ENCODE measurements around the gene OR6Y1.

The OR6Y1 gene

DNA sequence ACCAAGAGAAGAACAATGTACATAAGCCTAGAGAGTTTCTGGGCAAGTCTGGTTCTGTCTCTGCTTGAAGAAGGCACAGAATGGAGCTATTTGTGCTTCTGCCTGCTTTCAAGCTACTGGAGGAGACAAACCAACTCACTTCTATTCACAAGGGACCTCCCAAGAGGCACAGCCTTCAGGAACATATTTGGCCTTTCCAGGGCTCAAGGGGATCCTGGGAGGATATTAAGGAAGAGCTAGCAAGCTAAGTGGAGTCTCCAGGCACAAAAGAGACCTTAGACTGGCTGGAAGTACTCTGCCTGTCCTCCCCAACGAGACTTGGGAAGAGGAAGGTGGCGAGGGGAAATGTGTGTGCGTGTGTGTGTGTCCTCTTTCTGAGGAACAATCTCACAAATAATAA is at the start of gene OR6Y1:
Gene OR6Y1, minus strand, starts transcription at position 54 of the 400 bp plus-strand sequence. CDS start 6,300 bp downstream, outside the sequence.
- no peak for DNase-seq (ENCODE audit: low spot score)

DNA sequence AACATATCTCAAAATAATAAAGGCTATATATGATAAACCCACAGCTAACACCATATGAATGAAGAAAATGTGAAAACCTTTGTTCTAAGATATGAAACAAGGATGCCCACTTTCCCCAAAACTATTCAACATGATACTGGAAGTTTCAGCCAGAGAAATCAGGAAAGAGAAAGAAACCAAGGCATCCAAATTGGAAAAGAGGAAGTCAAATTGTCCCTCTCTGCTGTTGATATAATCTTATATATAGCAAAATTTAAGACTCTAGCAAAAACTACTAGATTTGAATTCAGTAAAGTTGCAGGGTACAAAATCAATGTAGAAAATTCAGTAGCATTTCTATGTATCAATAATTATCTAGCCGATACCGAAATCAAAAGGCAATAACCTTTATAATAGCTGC is 46.5 kb upstream of the OR6Y1 start:
- DNase-seq (ENCODE audit: low spot score), result no peak

GRCh38 chr1:158586942-158587341 is 32.7 kb upstream of the OR6Y1 start:
- DNase-seq (ENCODE audit: low spot score), result no peak

DNA sequence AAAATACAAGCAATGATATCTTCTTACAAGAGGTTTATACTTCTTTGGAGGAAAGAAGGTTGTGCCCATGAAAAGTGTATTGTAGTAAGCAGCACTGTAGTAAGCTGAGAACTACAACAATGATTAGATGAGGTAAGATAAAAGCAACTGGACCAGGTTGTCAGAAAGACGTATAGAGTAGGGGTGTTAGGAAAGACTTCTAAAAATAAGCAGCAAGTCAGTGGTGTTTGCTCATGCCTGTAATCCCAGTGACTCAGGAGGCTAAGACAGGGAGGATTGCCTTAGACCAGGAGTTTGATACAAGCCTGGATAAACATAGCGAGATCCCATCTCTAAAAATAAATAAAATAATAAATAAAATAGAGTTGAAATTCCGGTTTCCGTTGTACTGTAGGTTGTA is 29.8 kb upstream of the OR6Y1 start:
- DNase-seq (ENCODE audit: low spot score), result no peak

DNA sequence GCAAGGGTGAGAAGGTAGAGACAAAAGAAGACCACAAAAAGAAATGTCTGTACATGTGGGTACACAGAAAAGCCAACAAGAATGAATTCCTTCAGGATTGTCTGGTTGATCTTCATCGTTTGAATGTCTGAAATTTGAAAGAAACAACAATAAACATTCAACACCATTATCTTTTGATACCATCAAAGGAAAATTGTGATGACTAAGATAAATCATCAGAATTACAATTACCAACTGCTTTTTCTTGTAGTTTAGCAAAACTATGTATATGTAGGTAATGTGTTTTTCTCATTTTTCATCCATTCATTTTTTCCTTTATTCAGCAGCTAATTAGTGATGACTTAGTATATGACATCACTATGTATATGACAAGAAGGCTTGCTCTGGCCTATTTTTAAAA is 25.5 kb upstream of the OR6Y1 start, which contains the start of gene OR10X1:
Gene OR10X1, minus strand, starts transcription at position 167 of the 400 bp plus-strand sequence. Its CDS starts 0 bp downstream, at position 167.
- no peak for DNase-seq (ENCODE audit: low spot score)

- no peak for DNase-seq (ENCODE audit: low spot score)
Measured at GRCh38 chr1:158577561-158577960, 23.4 kb upstream of the OR6Y1 start.

DNA sequence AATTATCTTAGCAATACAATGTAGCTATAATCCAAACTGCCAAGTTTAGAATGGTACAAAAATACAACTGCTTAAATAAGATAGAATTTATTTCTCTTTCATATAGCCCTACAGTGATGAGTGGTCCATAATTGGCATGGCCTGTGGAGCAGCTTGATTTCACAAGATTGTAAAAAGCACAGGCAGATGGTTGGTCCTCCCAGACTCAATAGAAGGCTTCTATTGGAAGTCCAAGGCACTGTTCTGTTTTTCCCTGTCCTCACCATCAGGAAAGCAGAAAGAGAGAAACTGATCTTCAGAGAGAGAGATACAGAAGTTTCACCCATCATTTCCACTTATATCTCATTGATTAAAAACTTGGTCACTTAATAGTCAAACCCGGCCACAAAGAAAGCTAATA is 18.0 kb upstream of the OR6Y1 start:
- no peak for DNase-seq (ENCODE audit: low spot score)

GRCh38 chr1:158570480-158570879 is 16.3 kb upstream of the OR6Y1 start, which contains the start of gene OR6P1:
OR6P1 (minus strand) TSS chr1:158570580; CDS start chr1:158563604, 6,976 bp downstream.
- no peak for DNase-seq (ENCODE audit: low spot score)

GRCh38 chr1:158564608-158565007 is 10.4 kb upstream of the OR6Y1 start:
- DNase-seq (ENCODE audit: low spot score), result no peak

GRCh38 chr1:158563853-158564252 is 9.6 kb upstream of the OR6Y1 start:
- no peak for DNase-seq (ENCODE audit: low spot score)

- no peak for DNase-seq (ENCODE audit: low spot score)
Measured at GRCh38 chr1:158559696-158560095, 5.5 kb upstream of the OR6Y1 start.

GRCh38 chr1:158552296-158552695 is 1.9 kb downstream of the OR6Y1 start:
- no peak for DNase-seq (ENCODE audit: low spot score)

- no peak for DNase-seq (ENCODE audit: low spot score)
Measured at GRCh38 chr1:158547533-158547932, 6.7 kb downstream of the OR6Y1 start.

GRCh38 chr1:158537609-158538008 is 16.6 kb downstream of the OR6Y1 start:
- DNase-seq (ENCODE audit: low spot score), result no peak

DNA sequence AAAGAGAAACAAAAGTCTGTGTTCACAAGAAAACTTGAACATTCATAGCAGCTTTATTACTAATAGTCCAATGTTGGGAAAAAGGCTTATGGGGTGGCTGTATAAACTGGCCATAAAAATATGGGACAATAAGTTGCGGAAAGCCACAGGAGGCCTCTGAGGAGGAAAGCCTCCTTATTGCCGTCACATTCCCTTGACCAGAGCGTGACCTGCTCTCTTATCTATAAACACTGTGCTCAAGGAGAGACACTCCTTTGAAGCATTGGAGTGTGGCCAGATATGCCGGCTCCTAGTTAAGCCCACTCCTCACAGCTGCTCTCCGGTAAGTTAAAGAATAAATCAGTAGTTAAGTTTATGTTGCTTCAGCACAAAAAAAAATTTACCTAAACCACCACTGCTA is 19.7 kb downstream of the OR6Y1 start:
- no peak for DNase-seq (ENCODE audit: low spot score)

GRCh38 chr1:158527190-158527815 is 26.9 kb downstream of the OR6Y1 start:
- DNase-seq (ENCODE audit: low spot score), result no peak

GRCh38 chr1:158521666-158522058 is 32.5 kb downstream of the OR6Y1 start:
- DNase-seq (ENCODE audit: low spot score), result no peak

DNA sequence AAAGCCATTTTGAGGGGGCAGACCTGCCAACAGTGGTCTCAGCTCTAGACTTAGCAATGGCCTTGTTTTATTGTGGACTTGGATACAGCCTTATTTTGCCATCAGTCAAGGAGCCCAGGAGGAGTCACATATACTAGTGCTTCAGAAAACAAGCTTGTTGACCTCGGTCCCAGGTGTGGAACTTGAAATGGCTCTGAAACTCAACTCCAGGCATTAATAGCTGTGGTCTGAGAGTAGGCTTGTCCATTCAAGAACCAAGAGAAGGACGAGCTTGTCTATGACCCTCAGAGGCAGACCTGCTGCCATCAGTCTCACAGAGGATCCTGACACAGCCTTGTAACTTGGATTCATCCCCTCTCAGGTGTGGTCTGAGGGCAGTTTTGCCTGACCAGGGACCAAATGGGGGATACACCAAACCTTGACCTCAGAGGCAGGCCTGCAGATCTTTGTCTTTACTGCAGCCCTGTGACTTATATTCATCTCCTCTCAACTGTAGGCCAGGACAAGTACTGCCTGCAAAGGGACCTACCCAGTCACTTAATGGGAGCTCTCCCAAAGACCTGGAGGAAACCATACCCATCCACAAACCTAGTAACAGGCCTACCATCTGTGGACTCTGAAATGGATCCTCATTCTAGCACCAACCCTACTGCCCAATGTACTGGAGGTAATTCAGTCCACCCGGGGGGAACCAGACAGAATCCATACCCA is 33.1 kb downstream of the OR6Y1 start:
- DNase-seq (ENCODE audit: low spot score), result no peak

DNA sequence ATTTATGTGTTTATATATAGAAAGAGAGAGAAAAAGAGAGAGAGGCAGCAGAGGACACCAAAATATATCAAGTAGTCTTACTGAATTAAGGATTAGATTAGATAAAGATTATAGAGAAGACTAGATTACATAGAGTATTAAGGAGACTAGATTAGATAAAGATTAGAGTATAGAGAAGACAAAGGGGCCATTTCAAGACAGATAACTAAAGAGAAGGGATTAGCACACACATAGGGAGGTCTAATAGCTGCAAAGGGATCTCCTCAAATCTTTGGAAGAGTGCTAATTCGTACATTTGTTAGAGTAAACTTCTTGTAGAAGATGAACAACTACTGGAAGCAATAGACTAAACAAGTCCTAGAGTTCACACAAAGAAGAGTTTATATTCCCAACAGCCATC is 34.2 kb downstream of the OR6Y1 start:
- DNase-seq (ENCODE audit: low spot score), result no peak

DNA sequence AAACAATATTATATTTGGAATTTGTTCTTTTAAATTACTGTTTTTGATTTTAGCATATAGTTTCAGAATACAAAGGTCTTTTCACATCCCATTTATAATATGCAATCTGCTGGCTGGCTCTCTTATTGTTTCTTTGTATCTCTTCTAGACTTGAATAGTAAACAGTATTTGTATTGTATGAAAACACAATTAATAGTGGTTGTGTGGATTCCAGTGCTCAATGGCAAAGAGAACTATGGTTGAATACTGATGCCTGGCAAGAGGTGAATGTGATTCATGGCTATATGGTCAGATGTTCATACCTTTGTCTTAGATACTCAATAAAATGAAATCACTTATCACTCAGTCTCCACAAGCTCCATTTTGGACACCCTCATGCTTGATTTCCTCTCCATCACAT is 37.2 kb downstream of the OR6Y1 start:
- DNase-seq (ENCODE audit: low spot score), result no peak

DNA sequence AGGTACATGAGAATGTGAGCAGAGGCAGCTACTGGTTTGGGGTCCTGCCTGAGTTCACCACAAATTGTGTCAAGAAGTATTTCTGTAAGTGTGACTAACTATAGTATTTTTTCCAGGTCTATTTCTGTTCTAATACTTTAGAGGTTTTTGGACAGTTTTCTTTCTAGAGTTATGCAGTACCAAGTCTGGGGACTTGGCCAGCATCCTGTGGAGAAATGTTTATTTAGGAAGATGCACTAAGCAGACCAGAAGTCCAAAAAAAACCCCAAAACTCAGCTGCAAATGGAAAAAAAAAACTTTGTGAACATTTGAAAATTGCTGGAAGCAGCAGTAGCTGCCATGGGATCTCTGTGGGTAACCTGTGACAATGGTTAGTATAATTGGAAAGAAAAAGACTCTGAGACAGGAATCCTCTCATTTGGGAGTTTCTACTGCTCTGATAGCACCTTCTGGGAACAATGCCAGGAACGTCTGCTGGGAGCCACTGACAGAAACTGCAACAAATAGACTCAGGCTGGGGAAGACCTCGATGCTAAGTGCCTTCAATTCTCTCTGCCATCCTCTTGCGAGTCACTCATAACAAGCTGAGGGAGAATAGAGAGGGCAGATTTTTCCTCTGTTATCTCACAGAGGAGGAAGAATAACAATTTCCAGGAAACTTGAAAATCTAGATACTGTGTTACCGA is 44.6 kb downstream of the OR6Y1 start:
- DNase-seq (ENCODE audit: low spot score), result no peak

- DNase-seq (ENCODE audit: low spot score), result no peak
Measured at GRCh38 chr1:158507511-158507910, 46.7 kb downstream of the OR6Y1 start.

- peak; percentile 8 for DNase-seq (ENCODE audit: low spot score)
Measured at GRCh38 chr1:158506369-158506987, 47.7 kb downstream of the OR6Y1 start.
